ENCODE measurements around the gene SMAD6.

SMAD6 gene

DNA sequence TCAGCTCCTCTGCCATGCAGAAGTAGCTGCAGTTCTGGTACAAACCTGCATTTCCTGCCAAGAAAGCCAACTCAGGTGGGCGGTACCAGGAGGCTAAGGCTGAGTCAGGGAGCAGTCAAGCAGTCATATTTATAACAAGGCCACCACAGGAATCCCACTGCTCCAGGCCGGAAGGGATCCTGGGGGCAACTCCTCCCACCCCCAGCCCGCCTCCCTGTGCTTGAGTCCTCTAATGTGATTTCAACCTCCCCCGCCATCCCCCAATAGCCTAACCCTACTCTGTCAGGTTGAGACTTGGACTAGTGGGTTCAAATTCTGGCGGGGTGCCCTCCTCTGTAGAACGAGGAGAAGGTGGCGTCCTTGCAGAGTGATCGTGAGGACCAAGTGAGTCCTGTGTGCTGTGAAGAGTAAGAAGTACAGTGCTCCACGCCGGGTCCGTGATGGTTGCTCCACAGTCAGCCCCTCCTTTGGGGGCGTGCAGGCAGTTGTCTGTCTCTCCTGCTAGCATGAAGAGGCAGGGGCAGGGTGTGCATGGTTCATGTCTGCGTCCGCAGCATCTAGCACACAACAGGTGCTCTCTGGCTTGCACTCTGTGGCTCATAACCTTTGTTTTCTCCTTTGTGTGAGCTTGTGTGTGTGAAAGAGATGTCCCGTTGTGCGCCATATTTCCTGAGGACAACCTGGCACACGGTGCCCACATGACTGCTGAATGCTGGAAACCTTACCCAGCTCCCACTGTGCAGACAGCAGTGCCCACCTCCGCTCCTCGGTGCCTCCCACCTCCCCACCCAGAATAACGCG lies 78.3 kb downstream of the SMAD6 start:
- TF ChIP-seq, protein P1, sequence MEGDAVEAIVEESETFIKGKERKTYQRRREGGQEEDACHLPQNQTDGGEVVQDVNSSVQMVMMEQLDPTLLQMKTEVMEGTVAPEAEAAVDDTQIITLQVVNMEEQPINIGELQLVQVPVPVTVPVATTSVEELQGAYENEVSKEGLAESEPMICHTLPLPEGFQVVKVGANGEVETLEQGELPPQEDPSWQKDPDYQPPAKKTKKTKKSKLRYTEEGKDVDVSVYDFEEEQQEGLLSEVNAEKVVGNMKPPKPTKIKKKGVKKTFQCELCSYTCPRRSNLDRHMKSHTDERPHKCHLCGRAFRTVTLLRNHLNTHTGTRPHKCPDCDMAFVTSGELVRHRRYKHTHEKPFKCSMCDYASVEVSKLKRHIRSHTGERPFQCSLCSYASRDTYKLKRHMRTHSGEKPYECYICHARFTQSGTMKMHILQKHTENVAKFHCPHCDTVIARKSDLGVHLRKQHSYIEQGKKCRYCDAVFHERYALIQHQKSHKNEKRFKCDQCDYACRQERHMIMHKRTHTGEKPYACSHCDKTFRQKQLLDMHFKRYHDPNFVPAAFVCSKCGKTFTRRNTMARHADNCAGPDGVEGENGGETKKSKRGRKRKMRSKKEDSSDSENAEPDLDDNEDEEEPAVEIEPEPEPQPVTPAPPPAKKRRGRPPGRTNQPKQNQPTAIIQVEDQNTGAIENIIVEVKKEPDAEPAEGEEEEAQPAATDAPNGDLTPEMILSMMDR (IDR thresholded peaks at IDR 0.05; ENCODE audit: control insufficient read depth, insufficient read depth, low read depth, low read length, missing control alignments) = no peak
- no peak overlapping the region for H3K4me3 ChIP-seq (ENCODE audit: control insufficient read depth, low read depth, low read length)
- DNase-seq (ENCODE audit: low read depth) = no peak

- no peak for DNase-seq (ENCODE audit: low read depth)
- TF ChIP-seq, protein P1 (IDR thresholded peaks at IDR 0.05; ENCODE audit: control insufficient read depth, insufficient read depth, low read depth, low read length, missing control alignments) = no peak
- no peak overlapping the region for H3K4me3 ChIP-seq (ENCODE audit: control insufficient read depth, low read depth, low read length)
These were observed 79.1 kb downstream of the SMAD6 start for GRCh38 chr15:66780973-66781718.

GRCh38 chr15:66782785-66783184 lies 80.7 kb downstream of the SMAD6 start:
- no peak for DNase-seq (ENCODE audit: low read depth)
- H3K4me3 ChIP-seq (ENCODE audit: control insufficient read depth, low read depth, low read length) = no peak overlapping the region
- TF ChIP-seq, protein P1 (IDR thresholded peaks at IDR 0.05; ENCODE audit: control insufficient read depth, insufficient read depth, low read depth, low read length, missing control alignments) = no peak

- no peak overlapping the region for H3K4me3 ChIP-seq (ENCODE audit: control insufficient read depth, low read depth, low read length)
- TF ChIP-seq, protein P1 (IDR thresholded peaks at IDR 0.05; ENCODE audit: control insufficient read depth, insufficient read depth, low read depth, low read length, missing control alignments) = no peak
- DNase-seq (ENCODE audit: low read depth) = no peak
These were observed 81.3 kb downstream of the SMAD6 start for GRCh38 chr15:66783314-66783713.

- TF ChIP-seq, protein P1 (IDR thresholded peaks at IDR 0.05; ENCODE audit: control insufficient read depth, insufficient read depth, low read depth, low read length, missing control alignments) = no peak
- H3K4me3 ChIP-seq (ENCODE audit: control insufficient read depth, low read depth, low read length) = no peak overlapping the region
- DNase-seq (ENCODE audit: low read depth) = no peak
These were observed 81.7 kb downstream of the SMAD6 start for GRCh38 chr15:66783725-66784124.

DNA sequence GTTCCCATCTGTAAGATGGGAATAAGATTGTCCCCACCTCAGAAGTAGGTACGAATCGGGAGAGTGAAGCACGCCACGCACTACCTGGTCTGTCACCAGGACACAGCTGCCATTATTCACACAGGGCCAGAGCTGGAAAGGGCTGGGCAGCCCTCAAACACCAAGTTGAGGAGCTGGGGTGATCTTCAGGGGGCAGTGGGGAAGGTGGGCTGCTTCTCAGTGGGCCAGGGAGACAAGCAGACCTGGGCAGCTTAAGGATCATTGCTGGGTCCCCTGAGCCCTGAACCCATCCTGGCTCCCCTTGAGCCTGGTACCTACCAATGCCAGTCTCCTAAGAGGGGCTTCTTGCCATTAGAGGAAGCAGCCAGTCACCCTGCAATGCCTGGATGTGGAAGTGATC lies 82.1 kb downstream of the SMAD6 start:
- no peak overlapping the region for H3K4me3 ChIP-seq (ENCODE audit: control insufficient read depth, low read depth, low read length)
- TF ChIP-seq, protein P1 (IDR thresholded peaks at IDR 0.05; ENCODE audit: control insufficient read depth, insufficient read depth, low read depth, low read length, missing control alignments) = no peak
- DNase-seq (ENCODE audit: low read depth) = no peak

All from AG09309 (cell line).